Measurements from ENCODE around the gene SFXN5.
"Not testable (repeated sequence)": the region's sequence is repeated elsewhere in the genome, so short reads cannot be mapped to it uniquely, and the experiment has no call there.

The SFXN5 gene

GRCh38 chr2:73100956-73101355 lies 29.4 kb upstream of the SFXN5 start:
- no peak for DNase-seq

DNA sequence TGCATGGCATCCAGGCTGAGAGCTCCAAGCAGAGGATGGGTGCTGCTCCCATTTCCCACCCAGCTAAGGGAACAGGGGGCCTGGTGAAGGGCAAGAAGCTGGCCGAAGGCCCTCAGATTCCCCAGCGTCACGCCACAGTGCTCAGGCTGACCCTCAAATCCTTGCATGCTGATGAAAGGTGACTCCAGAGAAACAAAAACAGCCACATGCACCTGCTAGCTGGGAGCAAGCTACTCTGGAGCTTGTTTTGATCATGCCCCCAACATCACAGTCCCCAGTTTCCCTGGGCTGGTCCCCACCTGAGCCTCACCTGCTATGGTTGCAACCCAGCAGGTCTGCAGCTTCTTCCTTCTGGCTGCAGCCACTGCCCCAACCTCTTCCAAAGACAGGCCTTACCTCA lies 28.0 kb upstream of the SFXN5 start:
- DNase-seq: no peak

DNA sequence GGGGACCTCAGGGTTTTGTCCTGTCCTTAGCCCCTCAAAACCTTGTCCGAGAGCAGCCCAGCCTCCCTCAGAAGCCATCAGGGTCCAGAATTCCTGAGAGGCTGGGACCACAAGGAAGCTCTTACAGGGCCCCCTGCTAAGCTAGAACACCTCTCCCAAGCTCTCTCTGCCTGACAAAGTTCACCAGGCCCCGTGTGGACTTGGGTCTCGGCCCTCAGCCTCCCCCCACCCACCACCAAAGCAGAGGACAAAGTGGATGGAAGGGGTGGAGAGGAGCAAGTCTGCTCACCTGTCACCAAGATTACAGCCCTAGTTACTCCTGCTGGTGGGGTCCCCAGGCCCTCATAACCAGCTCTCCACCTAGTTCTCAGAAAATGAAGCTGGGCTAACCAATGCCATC lies 24.4 kb upstream of the SFXN5 start:
- no peak for DNase-seq

- DNase-seq: not testable (repeated sequence)
Observed at GRCh38 chr2:73093601-73094218, 22.2 kb upstream of the SFXN5 start.

GRCh38 chr2:73092146-73092783 lies 20.8 kb upstream of the SFXN5 start:
- DNase-seq: no peak

DNA sequence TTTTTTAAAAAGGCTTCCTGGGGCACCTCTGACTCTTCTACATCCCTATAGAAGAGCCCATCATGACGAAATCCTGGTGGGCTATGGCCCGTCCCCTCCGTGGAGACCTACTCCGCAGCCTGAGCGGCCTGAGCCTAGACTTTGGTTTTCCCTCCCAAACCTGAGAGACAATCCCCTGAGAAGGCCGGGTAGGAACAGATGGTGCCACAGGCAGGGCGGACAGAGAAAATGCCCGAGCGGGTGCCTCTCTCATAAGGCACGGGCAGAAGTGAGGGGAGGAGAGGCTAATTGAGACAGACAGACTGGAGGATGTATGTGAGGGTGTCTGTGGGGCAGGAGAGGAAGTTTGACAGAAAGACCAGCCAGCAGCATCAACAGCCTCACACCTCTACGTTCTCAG lies 20.2 kb upstream of the SFXN5 start:
- no peak for DNase-seq

DNA sequence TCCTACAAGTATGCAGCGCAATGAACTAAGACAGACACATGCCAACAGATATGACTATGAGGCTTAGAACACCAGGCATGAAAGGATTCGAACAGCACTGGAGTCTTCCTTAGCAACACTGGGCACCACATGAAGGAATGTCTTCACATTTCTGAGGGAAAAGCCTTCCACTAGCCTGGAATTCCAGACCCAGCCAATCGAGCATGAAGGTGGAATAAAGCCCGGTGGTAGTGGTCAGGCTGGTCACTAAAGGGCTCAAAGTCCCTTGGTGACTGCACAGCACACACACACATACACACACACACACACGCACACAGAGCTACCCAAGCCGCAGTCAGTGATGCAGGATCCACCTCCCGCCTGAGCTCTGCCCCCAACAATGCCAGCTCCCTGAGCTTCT lies 19.7 kb upstream of the SFXN5 start:
- no peak for DNase-seq

- no peak for DNase-seq
Observed at GRCh38 chr2:73089270-73090030, 17.9 kb upstream of the SFXN5 start.

DNA sequence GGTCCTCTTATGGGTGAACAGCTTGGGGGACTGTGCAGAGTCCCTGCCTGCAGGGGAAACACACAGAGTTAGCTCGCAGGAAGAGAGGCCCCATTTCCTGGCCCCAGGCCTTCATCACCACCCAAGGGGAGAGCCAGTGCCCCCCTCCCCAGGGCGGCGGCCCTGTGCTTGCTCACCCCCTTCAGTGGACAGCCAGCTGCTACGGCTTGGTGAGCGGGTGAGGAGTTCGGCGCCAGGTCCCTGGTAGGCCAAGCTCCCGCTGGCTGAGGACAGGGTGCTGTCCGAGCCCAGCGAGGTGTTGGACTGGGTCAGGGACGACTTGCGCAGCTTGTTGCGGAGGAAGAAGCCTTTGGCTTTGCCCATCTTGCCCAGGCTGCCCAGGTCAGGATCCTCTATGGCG lies 17.2 kb upstream of the SFXN5 start:
- DNase-seq: no peak

GRCh38 chr2:73088211-73088610 lies 16.7 kb upstream of the SFXN5 start:
- DNase-seq: no peak

DNA sequence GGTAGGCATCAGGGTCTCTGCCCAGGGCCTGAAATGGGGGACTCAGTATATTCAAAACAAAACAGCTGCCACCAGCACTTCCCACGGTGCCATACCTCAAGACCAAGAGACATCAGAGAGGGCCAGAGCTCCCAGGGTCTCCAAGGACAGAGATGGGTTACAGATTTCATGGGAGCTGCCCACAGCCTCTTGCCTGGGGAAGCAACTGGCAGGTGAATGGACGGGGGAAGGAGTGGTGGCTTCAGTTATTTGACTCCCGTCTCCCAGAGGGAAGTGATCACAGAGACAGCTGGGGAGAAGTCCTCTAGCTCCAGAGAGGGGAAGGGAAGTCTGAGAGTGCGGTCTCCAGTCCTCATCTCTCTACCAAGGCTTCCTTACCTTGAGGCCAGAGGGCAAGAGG lies 15.8 kb upstream of the SFXN5 start:
- no peak for DNase-seq

- DNase-seq: peak; percentile 78 to 86
Observed at GRCh38 chr2:73085691-73086090, 14.2 kb upstream of the SFXN5 start.

- no peak for DNase-seq
Observed at GRCh38 chr2:73084971-73085370, 13.5 kb upstream of the SFXN5 start.

- no peak for DNase-seq
Observed at GRCh38 chr2:73083886-73084800, 12.6 kb upstream of the SFXN5 start.

DNA sequence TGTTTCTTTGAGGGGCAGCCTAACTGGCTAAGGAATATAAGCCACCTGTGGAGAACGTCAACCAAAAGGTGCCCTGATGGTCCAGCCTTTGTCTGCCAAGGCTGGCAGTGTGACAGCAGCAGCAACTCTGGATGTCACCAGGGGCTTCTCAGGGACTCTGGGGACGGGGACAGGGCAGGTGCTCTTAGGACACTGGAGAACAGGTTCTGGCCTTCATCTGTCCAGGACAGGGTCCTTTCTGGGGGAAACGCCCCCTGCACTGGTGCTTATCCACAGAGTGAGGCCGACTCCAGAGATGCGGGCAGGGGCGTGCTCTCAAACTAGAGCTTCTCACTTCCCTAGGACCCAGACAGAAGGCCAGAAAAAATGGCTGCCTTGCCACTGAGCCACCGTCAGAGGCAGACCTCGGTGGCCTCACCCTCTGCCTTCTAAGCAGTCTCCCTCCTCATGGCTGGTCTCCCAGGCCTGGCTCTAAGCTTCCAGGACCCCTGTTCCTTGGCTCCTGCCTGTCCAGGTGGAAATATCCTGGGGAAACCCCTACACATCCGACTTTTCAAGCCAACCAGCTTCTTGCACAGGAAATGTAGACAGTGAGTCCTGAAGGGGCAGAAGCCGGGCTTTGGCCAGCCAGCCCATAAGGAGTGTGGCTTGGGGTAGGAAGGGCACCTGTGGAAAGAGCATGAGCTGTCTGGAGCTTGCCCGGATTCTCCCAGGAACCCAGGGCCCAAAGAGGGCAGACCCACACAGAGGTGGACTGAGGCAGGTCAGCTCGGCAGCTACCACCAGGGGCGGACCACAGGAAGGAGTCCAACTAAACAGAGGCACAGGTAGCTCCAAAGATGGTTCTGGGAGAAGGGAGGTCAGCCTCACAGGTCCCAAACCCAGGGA lies 11.3 kb upstream of the SFXN5 start:
- no peak for DNase-seq

GRCh38 chr2:73081181-73081671 lies 9.7 kb upstream of the SFXN5 start:
- no peak for DNase-seq

DNA sequence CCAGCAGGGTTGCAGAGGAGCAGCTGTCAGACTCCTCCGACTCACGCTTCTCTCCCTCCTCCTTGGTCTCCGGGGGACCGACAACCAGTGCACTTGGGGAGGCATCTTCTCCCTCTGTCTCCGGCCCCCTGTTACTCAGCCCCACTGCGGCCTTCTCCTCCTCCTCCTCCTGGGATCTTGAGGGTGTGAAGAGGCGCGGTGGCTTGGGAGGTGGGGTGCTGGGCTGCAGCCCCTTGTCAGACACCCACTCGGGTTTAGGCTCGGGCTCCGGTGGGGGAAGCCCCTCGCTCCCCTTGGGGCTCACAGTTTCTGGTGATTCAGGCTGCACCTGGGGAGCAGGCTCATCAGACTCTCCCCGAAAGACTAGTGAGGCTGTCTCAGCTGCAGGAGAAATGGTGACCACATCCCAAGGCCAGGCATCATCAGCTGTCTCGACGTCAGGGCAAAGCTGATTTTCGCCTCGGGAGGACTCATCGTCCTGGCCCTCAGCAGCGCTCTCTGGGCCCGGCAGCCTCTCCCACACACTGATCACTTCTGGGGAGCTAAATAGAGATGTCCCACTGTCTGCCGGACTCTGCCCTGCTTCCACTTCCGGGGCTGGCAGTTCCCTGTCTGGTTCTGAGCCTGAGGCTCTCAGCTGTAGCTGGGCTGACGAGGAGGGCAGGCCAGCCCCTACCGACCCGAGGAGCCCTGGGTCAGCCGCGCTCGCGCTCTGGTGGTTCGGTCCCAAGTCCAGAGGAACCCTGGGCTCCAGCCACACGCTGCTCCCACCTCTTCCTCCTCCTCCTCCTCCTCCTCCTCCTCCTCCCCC lies 9.0 kb upstream of the SFXN5 start:
- no peak for DNase-seq

DNA sequence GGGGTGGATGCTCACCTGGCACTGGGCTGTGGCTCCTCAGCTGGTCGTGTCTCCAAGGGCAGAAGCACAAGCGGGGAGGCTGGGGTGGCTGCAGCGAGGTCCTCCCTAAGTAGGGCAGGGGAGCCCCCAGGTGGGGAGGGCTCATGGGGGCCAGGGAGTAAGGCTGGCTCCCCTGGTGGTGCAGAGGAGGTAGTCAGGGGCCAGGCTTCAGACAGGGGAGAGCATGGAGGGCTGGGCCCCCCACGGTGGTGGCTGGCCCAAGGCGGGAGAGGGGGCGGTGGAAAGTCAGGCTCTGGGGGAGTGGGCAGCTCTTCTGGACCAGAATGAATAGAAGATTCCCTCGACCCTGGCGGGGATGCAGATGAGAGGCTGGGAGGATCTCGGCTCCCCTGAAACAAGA lies 8.1 kb upstream of the SFXN5 start:
- DNase-seq: no peak

- DNase-seq: no peak
Observed at GRCh38 chr2:73078457-73079411, 7.2 kb upstream of the SFXN5 start.

GRCh38 chr2:73077424-73077795 lies 5.9 kb upstream of the SFXN5 start:
- no peak for DNase-seq

All from activated CD4-positive, alpha-beta T cell treated with anti-CD3 and anti-CD28 coated beads for 4 hours (primary cell).